Measurements from ENCODE around the gene PHACTR2.
"Not testable (repeated sequence)": the region's sequence is repeated elsewhere in the genome, so short reads cannot be mapped to it uniquely, and the experiment has no call there.

Gene PHACTR2

DNA sequence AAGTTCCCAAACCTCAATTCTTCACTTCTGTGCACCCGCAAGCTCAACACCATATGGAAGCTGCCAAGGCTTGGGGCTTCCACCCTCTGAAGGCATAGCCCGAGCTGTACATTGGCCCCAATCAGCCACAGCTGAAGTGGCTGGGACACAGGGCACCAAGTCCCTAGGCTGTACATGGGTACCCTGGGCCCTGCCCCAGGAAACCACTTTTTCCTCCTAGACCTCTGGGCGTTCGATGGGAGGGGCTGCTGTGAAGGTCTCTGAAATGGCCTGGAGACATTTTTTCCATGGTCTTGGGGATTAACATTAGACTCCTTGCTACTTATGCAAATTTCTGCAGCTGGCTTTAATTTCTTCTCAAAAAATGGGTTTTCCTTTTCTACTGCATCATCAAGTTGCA lies 195.8 kb downstream of the PHACTR2 start:
- not testable (repeated sequence) for DNase-seq

- DNase-seq: not testable (repeated sequence)
Observed at GRCh38 chr6:143874503-143874902, 196.7 kb downstream of the PHACTR2 start.

- DNase-seq: no peak
Observed at GRCh38 chr6:143877584-143878271, 200.0 kb downstream of the PHACTR2 start.

DNA sequence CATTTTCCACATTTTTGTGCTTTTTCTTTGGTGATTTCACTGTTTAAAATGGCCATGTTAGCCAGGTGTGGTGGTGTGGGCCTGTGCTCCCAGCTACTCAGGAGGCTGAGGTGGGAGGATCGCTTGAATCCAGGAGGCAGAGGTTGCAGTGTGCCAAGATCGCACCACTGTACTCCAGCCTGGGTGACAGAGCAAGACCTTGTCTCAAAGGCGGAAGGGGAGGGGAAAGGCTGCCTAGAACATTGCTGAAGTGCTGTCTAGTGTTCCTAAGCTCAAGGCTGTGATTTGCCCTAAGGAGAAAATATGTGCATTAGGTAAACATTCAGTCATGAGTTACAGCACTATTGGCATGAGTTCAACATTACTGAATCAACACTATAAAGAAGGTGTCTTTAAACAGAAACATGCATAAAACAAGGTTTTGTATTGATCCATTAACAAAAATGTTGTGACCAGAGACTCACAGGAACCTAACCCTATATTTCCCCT lies 200.6 kb downstream of the PHACTR2 start:
- DNase-seq: no peak

GRCh38 chr6:143880412-143880811 lies 202.6 kb downstream of the PHACTR2 start:
- no peak for DNase-seq

All from NCI-H524 (cell line).